GM23338 (cell line): ENCODE data around the gene RUNX3. TPM values are rescaled to one million over a fixed set of nuclear protein-coding genes. Genes with fewer than 3 reads are reported as not detected.

Experiments used
- ATAC-seq: fragments of 200-7000 bp; cut with Tn5 transposase; 3 replicates; pipeline ENCODE4 v1.9.1; 2020
- DNase-seq: peaks from one replicate; pipeline ENCODE4 v3.0.0-alpha.2; 2015; ENCODE audit warnings: low spot score
- H2AFZ ChIP-seq: fragments of 200-600 bp; sonication (generic); 2 replicates; pipeline ENCODE4 v1.8.0; 2016; ENCODE audit warnings: antibody characterized with exemption, mild to moderate bottlenecking, moderate library complexity
- H3F3A ChIP-seq: fragments of 200-600 bp; sonication (generic); replicated peaks from 2 replicates; pipeline ENCODE4 v1.8.0; 2017; ENCODE audit warnings: antibody characterized with exemption, mixed run types, low read depth
- H3K27ac ChIP-seq: fragments of 200-600 bp; sonication (generic); 2 replicates; pipeline ENCODE4 v1.6.1; 2016; ENCODE audit warnings: low read depth
- H3K27me3 ChIP-seq: fragments of 200-600 bp; sonication (generic); 2 replicates; pipeline ENCODE4 v1.8.0; 2016; ENCODE audit warnings: mild to moderate bottlenecking, mixed run types, moderate library complexity; ENCODE audit not compliant: insufficient read depth
- H3K36me3 ChIP-seq: fragments of 200-600 bp; sonication (generic); 2 replicates; pipeline ENCODE4 v1.8.0; 2016; ENCODE audit warnings: mild to moderate bottlenecking; ENCODE audit not compliant: insufficient read depth
- H3K4me1 ChIP-seq: fragments of 200-600 bp; sonication (generic); 2 replicates; pipeline ENCODE4 v1.8.0; 2016; ENCODE audit warnings: mild to moderate bottlenecking, moderate library complexity; ENCODE audit not compliant: insufficient read depth
- H3K4me2 ChIP-seq: fragments of 200-600 bp; sonication (generic); 2 replicates; pipeline ENCODE4 v1.7.1; 2017; ENCODE audit warnings: mixed run types
- H3K4me3 ChIP-seq: fragments of 200-600 bp; sonication (generic); 2 replicates; pipeline ENCODE4 v1.6.1; 2016; ENCODE audit warnings: mixed run types
- H3K79me2 ChIP-seq: fragments of 200-600 bp; sonication (generic); replicated peaks from 2 replicates; pipeline ENCODE4 v1.8.0; 2017; ENCODE audit warnings: mild to moderate bottlenecking; ENCODE audit not compliant: insufficient read depth
- H3K9me2 ChIP-seq: fragments of 200-600 bp; sonication (generic); 2 replicates; pipeline ENCODE4 v1.8.0; 2017; ENCODE audit not compliant: insufficient read depth
- H4K20me1 ChIP-seq: fragments of 200-600 bp; sonication (generic); replicated peaks from 2 replicates; pipeline ENCODE4 v1.8.0; 2017; ENCODE audit warnings: mild to moderate bottlenecking; ENCODE audit not compliant: insufficient read depth
- H3K27ac Mint-ChIP-seq: 2 replicates; pipeline ENCODE4 v1.8.0; 2020; ENCODE audit warnings: inconsistent platforms, mild to moderate bottlenecking, moderate library complexity, mixed read lengths
- H3K27me3 Mint-ChIP-seq: 3 replicates; pipeline ENCODE4 v1.8.0; 2022; ENCODE audit warnings: low read depth, mild to moderate bottlenecking, moderate library complexity, mixed read lengths, inconsistent platforms; ENCODE audit not compliant: insufficient read depth, poor library complexity
- H3K36me3 Mint-ChIP-seq: 3 replicates; pipeline ENCODE4 v1.8.0; 2021; ENCODE audit warnings: low read depth, mild to moderate bottlenecking, inconsistent platforms, moderate library complexity, mixed read lengths
- H3K4me1 Mint-ChIP-seq: 3 replicates; pipeline ENCODE4 v1.8.0; 2020; ENCODE audit warnings: mild to moderate bottlenecking, inconsistent platforms, mixed read lengths
- H3K4me3 Mint-ChIP-seq: 3 replicates; pipeline ENCODE4 v1.8.0; 2021; ENCODE audit warnings: moderate library complexity, mild to moderate bottlenecking, inconsistent platforms, mixed read lengths
- H3K9me3 Mint-ChIP-seq: 3 replicates; pipeline ENCODE4 v1.8.0; 2020; ENCODE audit warnings: moderate library complexity, mild to moderate bottlenecking, inconsistent platforms, mixed read lengths
- EZH2 ChIP-seq: fragments of 200-600 bp; sonication (generic); IDR thresholded peaks from one replicate; pipeline ENCODE4 v1.8.0; 2017; ENCODE audit warnings: antibody characterized with exemption, mild to moderate bottlenecking, low read depth; ENCODE audit not compliant: unreplicated experiment
- EZH2phosphoT487 ChIP-seq: fragments of 200-600 bp; sonication (generic); IDR thresholded peaks from one replicate; pipeline ENCODE4 v1.8.1; 2018; ENCODE audit warnings: antibody characterized with exemption; ENCODE audit not compliant: unreplicated experiment
- REST ChIP-seq: IDR thresholded peaks from one replicate; pipeline ENCODE4 v1.6.1; 2018; ENCODE audit warnings: antibody characterized with exemption; ENCODE audit not compliant: unreplicated experiment
- ZNF114 ChIP-seq: fragments of 250-450 bp; sonication (Bioruptor Pico); IDR thresholded peaks from 2 replicates; pipeline ENCODE4 v1.5.0; 2020; ENCODE audit warnings: mild to moderate bottlenecking, moderate library complexity
- ZNF462 ChIP-seq: fragments of 250-450 bp; sonication (Bioruptor Pico); IDR thresholded peaks from 2 replicates; pipeline ENCODE4 v1.5.0; 2020; ENCODE audit warnings: mild to moderate bottlenecking, moderate library complexity
- polyA plus RNA-seq: library from polyadenylated mRNA; unstranded; fragments of >200 nt; fragmentation: Nextera tagmentation; extraction: Ambion mirVana; gene quantifications from 2 replicates; pipeline ENCODE4 v1.2.1, GENCODE V29; 2016
- total RNA-seq: library from RNA; depleted of rRNA; stranded (reverse); fragments of >200 nt; shearing (Covaris generic); gene quantifications from 2 replicates; pipeline ENCODE4 v1.2.3, GENCODE V29; 2014

Gene RUNX3
- total and polyA plus RNA-seq, 2 experiments from 2014 or later = 0.23 to 0.73 TPM

- Mint-ChIP-seq H3K9me3 (no peaks in the 10 kb centered on the region), H3K4me3 (no peak overlapping the region), H3K27ac (no peak overlapping the region), H3K27me3 (peaks cover 12% of the 10 kb centered on the region), H3K4me1 (peaks cover 3% of the 10 kb centered on the region; the same call in 2 of the 3 replicates), H3K36me3 (no peaks in the 10 kb centered on the region)
- no peak for DNase-seq
- H2AFZ ChIP-seq = no peak overlapping the region
- no peaks in the 10 kb centered on the region for H3K36me3 ChIP-seq
- no peak overlapping the region for H3K4me3 ChIP-seq
- H3K9me2 ChIP-seq = no peaks in the 10 kb centered on the region
- H3F3A ChIP-seq = no peaks in the 10 kb centered on the region
- no peak for ATAC-seq
- H3K27me3 ChIP-seq = peaks cover 13% of the 10 kb centered on the region
- no peak overlapping the region for H3K4me2 ChIP-seq
- TF ChIP-seq ZNF462 (CRISPR knock-in tag) = no peak
- no peak for TF ChIP-seq EZH2phosphoT487
- TF ChIP-seq REST = no peak
- TF ChIP-seq ZNF114 (CRISPR knock-in tag) = no peak
- TF ChIP-seq EZH2 = no peak
- no peak overlapping the region for H3K27ac ChIP-seq
- no peaks in the 10 kb centered on the region for H3K79me2 ChIP-seq
- no peaks in the 10 kb centered on the region for H3K4me1 ChIP-seq
- no peaks in the 10 kb centered on the region for H4K20me1 ChIP-seq
Measured at GRCh38 chr1:24853649-24854048, 76.4 kb downstream of the RUNX3 start.
